Astrocyte (in vitro differentiated cells and primary cell): ENCODE measurements around the gene SGTA.

Source experiments
- EZH2 ChIP-seq: IDR thresholded peaks from 2 replicates; pipeline ENCODE4 v1.6.1; 2012; ENCODE audit warnings: mild to moderate bottlenecking, low read length, inconsistent platforms; ENCODE audit not compliant: insufficient read depth
- TF ChIP-seq, protein P1 (sequence below): IDR thresholded peaks from 2 replicates; pipeline ENCODE4 v1.5.1; 2011; ENCODE audit warnings: low read depth, mild to moderate bottlenecking, inconsistent platforms, low read length, moderate library complexity; ENCODE audit not compliant: insufficient read depth

DNA sequence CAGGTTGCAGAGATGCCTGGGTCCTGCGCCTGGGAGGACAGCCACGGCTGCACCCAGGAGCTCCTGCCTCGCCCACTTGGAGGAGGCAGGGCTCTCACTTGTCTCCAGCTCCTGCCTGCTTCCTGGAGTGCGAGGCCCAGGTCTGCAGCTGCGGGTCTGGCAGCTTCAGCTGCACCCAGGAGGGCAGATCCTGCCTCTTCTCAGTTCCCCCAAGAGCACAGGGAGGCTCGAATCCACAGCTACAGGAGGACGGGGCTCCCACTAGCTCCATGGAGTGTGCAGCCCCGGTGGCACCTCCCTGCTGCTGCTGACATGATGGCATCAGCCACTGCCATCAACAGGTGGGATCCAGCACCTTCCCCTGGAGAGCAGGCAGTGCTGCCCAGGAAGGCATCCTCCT lies 41.1 kb upstream of the SGTA start:
- TF ChIP-seq, protein P1, sequence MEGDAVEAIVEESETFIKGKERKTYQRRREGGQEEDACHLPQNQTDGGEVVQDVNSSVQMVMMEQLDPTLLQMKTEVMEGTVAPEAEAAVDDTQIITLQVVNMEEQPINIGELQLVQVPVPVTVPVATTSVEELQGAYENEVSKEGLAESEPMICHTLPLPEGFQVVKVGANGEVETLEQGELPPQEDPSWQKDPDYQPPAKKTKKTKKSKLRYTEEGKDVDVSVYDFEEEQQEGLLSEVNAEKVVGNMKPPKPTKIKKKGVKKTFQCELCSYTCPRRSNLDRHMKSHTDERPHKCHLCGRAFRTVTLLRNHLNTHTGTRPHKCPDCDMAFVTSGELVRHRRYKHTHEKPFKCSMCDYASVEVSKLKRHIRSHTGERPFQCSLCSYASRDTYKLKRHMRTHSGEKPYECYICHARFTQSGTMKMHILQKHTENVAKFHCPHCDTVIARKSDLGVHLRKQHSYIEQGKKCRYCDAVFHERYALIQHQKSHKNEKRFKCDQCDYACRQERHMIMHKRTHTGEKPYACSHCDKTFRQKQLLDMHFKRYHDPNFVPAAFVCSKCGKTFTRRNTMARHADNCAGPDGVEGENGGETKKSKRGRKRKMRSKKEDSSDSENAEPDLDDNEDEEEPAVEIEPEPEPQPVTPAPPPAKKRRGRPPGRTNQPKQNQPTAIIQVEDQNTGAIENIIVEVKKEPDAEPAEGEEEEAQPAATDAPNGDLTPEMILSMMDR: no peak
- no peak for TF ChIP-seq EZH2
